ENCODE data around the gene TUBA8. TPM values are rescaled to one million over a fixed set of nuclear protein-coding genes. Genes with fewer than 3 reads are reported as not detected.

Gene TUBA8
- total and polyA plus RNA-seq, 9 donors, result 0.92 to 4.2 (median 1.9) TPM; not detected in 1

DNA sequence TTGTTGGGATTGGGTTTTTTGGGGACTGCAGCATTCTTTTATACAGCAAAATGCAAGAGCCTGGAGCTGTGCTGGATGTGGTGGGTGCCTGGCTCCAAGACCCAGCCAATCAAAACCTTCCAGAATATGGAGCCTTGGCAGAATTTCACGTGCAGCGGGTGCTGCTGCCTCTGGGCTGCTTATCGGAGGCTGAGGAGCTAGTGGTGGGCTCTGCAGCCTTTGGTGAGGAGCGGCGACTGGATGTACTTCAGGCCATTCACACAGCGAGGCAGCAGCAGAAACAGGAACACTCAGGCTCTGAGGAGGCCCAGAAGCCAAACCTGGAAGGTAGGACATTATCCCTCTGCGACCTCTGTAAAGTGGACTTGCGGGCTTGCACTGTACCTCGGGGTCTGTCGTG is 27.2 kb upstream of the TUBA8 start:
- Histone ChIP-seq H3K27me3 (no peaks in the 10 kb centered on the region), H3K36me3 (no peaks in the 10 kb centered on the region), H3K9me3 (no peaks in the 10 kb centered on the region), H3K27ac (no peak overlapping the region), H3K4me3 (no peak overlapping the region), H3K4me1 (ENCODE audit: insufficient read depth) (no peaks in the 10 kb centered on the region)
- no peak for DNase-seq
- intact Hi-C loops (cut with DNase I), result no loop called here
- TF ChIP-seq EP300 (IDR thresholded peaks at IDR 0.05), result no peak
- TF ChIP-seq POLR2A (IDR thresholded peaks at IDR 0.05), result no peak
- TF ChIP-seq, protein P1, sequence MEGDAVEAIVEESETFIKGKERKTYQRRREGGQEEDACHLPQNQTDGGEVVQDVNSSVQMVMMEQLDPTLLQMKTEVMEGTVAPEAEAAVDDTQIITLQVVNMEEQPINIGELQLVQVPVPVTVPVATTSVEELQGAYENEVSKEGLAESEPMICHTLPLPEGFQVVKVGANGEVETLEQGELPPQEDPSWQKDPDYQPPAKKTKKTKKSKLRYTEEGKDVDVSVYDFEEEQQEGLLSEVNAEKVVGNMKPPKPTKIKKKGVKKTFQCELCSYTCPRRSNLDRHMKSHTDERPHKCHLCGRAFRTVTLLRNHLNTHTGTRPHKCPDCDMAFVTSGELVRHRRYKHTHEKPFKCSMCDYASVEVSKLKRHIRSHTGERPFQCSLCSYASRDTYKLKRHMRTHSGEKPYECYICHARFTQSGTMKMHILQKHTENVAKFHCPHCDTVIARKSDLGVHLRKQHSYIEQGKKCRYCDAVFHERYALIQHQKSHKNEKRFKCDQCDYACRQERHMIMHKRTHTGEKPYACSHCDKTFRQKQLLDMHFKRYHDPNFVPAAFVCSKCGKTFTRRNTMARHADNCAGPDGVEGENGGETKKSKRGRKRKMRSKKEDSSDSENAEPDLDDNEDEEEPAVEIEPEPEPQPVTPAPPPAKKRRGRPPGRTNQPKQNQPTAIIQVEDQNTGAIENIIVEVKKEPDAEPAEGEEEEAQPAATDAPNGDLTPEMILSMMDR (IDR thresholded peaks at IDR 0.05), result no peak
- 88 to 92% (median 91%) methylated on average over 10 of the region's 10 CpGs for WGBS, 3 donors

DNA sequence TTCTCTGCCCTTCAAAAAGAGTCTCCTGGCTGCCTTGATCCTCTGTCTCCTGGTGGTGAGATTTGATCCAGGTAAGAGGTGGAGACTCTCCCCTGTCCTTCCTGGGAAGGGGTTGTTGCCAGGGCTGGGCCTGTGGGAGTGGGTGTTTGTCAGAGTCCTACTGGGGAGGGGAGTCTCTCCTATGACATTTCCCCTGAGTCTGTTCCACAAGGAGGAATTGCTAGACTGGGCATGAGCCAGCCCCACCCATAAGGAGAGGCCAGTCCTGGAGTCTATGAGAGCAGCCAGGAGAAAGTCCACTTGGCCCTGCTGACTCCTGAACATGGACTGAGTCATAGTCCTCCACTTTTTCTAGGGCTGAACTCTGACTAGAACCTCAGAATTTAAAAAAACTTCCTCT is 25.4 kb upstream of the TUBA8 start:
- Histone ChIP-seq H3K27me3 (no peaks in the 10 kb centered on the region), H3K36me3 (no peaks in the 10 kb centered on the region), H3K4me1 (ENCODE audit: insufficient read depth) (peaks cover 3% of the 10 kb centered on the region), H3K4me3 (no peak overlapping the region), H3K9me3 (no peaks in the 10 kb centered on the region), H3K27ac (no peak overlapping the region)
- no peak for DNase-seq
- TF ChIP-seq EP300 (IDR thresholded peaks at IDR 0.05), result no peak
- TF ChIP-seq, protein P1 (IDR thresholded peaks at IDR 0.05), result no peak
- intact Hi-C loops (cut with DNase I), result no loop called here

DNA sequence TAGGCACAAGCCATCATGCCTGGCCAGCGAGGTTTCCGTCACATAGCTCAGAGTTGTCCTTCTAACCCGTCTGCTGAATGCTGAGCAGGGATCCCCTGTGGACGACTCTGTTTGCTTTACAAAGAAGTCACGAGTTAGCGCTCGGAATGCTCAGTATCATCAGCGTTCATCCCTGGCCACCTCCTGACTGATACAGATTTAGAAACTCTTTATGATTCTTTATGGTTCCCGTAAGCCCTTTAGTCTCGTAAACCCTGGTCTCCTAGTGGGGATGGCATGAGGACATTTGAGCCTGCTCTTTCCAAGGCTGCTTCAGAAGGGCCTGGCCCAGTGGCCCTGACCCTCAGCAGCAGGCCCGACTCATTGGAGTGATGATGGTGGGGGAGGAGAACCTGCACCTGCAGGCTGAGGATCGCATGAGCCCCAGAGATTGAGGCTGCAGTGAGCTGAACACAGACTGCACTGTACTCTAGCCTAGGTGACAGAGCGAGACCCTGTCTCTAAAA is 23.2 kb upstream of the TUBA8 start:
- no peaks in the 10 kb centered on the region for H3K9me3 ChIP-seq
- H3K36me3 ChIP-seq, result no peaks in the 10 kb centered on the region
- intact Hi-C loops (cut with DNase I), result no loop called here
- H3K27me3 ChIP-seq, result no peaks in the 10 kb centered on the region
- 63 to 71% (median 65%) methylated on average over 12 to 13 of the region's 13 CpGs for WGBS, 3 donors
- DNase-seq, result no peak
- H3K4me1 ChIP-seq (ENCODE audit: insufficient read depth), result peaks cover 5% of the 10 kb centered on the region
- no peak overlapping the region for H3K27ac ChIP-seq
- TF ChIP-seq, protein P1 (IDR thresholded peaks at IDR 0.05), result no peak
- TF ChIP-seq EP300 (IDR thresholded peaks at IDR 0.05) (no peak), POLR2A (IDR thresholded peaks at IDR 0.05) (no peak)
- no peak overlapping the region for H3K4me3 ChIP-seq

DNA sequence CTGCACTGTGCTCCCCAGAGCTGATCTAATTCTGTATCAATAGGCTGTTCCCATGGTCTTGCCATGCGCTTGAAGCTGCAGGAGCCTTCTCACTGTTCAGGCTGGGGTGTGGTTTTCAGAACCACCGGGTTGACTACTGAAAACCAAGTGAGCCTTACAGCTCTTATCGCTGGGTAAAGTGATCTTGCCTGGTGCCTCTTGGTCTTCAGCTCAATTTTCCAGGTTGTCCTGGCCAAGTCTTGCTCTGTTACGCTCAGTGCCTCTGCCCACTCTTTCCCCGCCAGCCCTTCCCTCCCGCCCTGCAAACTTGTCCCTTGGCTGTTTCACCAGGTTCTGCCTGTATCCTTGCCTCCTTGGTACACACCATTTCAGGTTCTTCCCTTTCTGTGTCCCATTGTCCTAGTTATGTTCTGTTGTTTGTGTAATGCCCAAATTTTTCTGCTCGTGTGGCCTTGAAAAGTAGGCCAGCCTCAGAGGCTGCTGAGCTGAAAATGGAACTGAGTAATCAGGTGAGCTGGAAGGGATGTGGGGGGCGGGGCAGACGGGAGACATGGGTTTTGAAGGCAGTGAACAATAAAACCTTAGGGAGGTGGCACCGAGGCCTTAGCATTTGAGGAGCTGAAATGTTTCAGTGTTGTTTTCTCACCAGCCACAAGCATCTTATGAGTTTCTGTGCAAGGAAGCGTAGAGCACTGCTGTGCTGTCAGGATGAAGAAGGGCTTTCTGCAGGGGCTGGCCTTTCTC is 21.6 kb upstream of the TUBA8 start:
- Histone ChIP-seq H3K27me3 (no peaks in the 10 kb centered on the region), H3K4me1 (ENCODE audit: insufficient read depth) (peaks cover 5% of the 10 kb centered on the region), H3K36me3 (no peaks in the 10 kb centered on the region), H3K27ac (no peak overlapping the region), H3K4me3 (no peak overlapping the region), H3K9me3 (no peaks in the 10 kb centered on the region)
- no peak for DNase-seq
- TF ChIP-seq, protein P1 (IDR thresholded peaks at IDR 0.05), result no peak
- TF ChIP-seq POLR2A (IDR thresholded peaks at IDR 0.05) (no peak), EP300 (IDR thresholded peaks at IDR 0.05) (no peak)
- 79 to 86% (median 84%) methylated on average over 11 of the region's 11 CpGs for WGBS, 3 donors
- intact Hi-C loops (cut with DNase I), result no loop called here

Data from ovary (tissue), 9 donors.